Hippocampal formation (tissue), 2 donors: ENCODE results near the gene PLEKHG3.
"Not testable (repeated sequence)": the region's sequence is repeated elsewhere in the genome, so short reads cannot be mapped to it uniquely, and the experiment has no call there.

Experiments
- DNase-seq, 2 donors: peaks; one replicate each; lab custom pipeline; 2025; lab: John Stamatoyannopoulos, UW

The PLEKHG3 gene

GRCh38 chr14:64704143-64704742 lies at the start of gene PLEKHG3:
Gene PLEKHG3 (plus strand): TSS chr14:64704424. CDS start chr14:64727632, 23,208 bp downstream.
- peak; percentile 74 to 80 for DNase-seq

GRCh38 chr14:64654901-64655300 lies 49.3 kb upstream of the PLEKHG3 start:
- DNase-seq, result no peak

DNA sequence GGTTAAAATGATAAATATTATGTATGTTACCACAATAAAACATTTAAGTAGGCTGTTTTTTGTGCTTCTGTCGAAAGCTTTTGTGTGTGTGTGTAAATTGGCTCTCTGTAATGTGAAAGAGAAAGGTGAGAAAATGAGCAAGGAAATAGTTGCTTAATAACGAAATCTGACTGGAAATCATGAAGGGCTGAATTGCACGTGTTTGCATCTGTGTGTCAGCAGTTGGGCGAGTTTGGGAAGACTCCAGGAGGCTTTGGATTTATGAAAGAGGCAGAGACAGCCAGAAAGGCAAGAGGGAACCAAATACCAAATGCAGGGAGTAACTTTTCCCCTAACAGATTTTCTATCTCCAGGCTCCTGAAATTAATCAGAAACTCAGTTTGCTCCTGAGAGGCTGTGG lies 47.2 kb upstream of the PLEKHG3 start:
- no peak for DNase-seq

- DNase-seq, result no peak
Observed at GRCh38 chr14:64658201-64658600, 46.0 kb upstream of the PLEKHG3 start.

DNA sequence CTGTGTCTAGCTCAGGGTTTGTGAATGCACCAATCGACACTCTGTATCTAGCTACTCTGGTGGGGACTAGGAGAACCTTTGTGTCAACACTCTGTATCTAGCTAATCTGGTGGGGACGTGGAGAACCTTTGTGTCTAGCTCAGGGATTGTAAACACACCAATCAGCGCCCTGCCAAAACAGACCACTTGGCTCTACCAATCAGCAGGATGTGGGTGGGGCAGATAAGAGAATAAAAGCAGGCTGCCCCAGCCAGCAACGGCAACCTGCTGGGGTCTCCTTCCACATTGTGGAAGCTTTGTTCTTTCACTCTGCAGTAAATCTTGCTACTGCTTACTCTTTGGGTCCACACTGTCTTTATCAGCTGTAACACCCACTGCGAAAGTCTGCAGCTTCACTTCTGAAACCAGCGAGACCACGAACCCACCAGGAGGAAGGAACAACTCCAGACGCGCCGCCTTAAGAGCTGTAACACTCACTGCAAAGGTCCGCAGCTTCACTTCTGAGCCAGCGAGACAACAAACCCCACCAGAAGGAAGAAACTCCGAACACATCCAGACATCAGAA lies 45.4 kb upstream of the PLEKHG3 start:
- not testable (repeated sequence) for DNase-seq

DNA sequence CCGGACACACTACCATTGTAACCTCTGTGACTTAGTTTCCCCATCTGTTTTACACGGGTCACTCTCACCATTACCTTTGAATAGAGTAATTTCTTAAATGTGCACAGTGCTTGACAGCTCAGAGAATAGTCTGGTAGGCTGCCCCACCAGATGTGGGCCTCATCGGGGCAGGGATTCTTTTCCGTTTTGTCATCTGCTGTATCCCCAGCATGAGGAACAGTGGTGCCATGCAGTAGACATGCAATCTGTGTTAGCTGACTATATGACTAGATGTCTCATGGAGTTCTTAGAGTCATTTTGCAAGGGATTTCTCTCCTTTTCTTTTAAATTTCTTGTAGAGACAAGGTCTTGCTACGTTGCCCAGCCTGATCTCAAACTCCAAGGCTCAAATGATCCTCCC lies 44.9 kb upstream of the PLEKHG3 start:
- DNase-seq, result no peak

DNA sequence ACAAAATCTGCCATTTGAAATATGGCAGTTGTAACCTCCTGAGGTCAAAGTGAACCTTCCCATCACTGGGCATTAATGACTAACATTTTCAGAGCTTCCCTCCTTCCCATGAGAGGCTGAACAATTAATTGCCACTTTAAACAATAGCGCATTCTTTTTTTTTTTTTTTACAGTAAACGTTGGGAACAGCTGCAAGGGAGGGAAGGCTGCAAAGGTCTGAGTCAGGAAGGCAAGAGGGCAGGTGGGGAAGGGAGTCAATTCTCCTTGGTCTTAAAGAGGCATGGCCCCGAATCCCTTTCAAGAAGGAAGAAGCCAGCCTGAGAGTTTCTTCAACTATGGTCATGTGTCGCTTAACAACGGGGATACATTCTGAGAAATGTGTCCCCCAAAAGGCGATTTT lies 41.0 kb upstream of the PLEKHG3 start:
- DNase-seq, result no peak

GRCh38 chr14:64671591-64671990 lies 32.6 kb upstream of the PLEKHG3 start:
- peak in 1 of 2 donors; percentile 86 for DNase-seq

- no peak for DNase-seq
Observed at GRCh38 chr14:64673316-64673715, 30.9 kb upstream of the PLEKHG3 start.

GRCh38 chr14:64673748-64674147 lies 30.5 kb upstream of the PLEKHG3 start:
- no peak for DNase-seq

DNA sequence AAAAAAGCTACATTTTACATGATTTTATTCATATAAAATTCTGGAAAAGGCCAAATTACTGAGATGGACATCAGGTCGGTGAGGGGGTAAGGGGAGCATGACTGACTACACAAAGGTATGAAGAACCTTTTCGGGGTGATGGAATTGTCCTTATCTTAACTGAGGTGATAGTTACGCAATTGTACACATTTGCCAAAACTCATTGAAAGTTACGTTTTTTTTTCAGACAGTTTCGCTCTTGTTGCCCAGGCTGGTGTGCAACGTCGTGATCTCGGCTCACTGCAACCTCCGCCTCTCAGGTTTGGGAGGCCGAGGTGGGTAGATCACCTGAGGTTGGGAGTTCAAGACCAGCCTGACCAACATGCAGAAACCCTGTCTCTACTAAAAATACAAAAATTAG lies 29.4 kb upstream of the PLEKHG3 start:
- no peak for DNase-seq

- DNase-seq, result no peak
Observed at GRCh38 chr14:64675312-64675711, 28.9 kb upstream of the PLEKHG3 start.

DNA sequence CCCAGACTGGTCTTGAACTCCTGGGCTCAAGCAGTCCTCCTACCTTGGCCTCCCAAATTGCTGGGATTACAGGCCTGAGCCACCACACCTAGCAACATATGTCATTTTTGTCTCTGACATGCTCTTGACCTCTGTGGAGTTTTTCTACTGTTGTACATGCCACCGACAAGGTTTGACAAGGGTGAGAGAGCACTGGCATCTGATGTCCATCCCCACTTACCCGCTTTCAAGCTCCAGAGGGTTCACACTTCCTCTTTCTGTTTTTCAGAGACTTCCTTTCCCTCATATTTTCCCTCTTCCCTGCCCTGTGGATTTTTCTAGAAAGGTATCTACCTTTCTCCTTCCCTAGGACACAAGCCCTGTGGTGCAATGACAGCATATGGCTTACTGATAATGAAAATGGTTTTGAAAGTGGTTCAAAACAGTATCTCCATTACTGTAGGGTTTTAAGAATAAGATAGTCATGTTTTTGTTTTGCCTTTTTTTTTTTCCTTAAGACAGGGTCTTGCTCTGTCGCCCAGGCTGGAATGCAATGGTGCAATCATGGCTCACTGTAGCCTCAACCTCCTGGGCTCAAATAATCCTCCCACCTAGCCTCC lies 27.7 kb upstream of the PLEKHG3 start:
- DNase-seq, result no peak

GRCh38 chr14:64680013-64680713 lies 24.1 kb upstream of the PLEKHG3 start:
- DNase-seq, result peak in 1 of 2 donors; percentile 40

- DNase-seq, result no peak
Observed at GRCh38 chr14:64680714-64681065, 23.5 kb upstream of the PLEKHG3 start.

GRCh38 chr14:64681796-64682710 lies 22.2 kb upstream of the PLEKHG3 start:
- peak; percentile 83 to 91 for DNase-seq

- no peak for DNase-seq
Observed at GRCh38 chr14:64682843-64683242, 21.4 kb upstream of the PLEKHG3 start.

- DNase-seq, result peak; percentile 89 to 93
Observed at GRCh38 chr14:64683264-64683663, 21.0 kb upstream of the PLEKHG3 start.

GRCh38 chr14:64684091-64684490 lies 20.1 kb upstream of the PLEKHG3 start:
- DNase-seq, result no peak

DNA sequence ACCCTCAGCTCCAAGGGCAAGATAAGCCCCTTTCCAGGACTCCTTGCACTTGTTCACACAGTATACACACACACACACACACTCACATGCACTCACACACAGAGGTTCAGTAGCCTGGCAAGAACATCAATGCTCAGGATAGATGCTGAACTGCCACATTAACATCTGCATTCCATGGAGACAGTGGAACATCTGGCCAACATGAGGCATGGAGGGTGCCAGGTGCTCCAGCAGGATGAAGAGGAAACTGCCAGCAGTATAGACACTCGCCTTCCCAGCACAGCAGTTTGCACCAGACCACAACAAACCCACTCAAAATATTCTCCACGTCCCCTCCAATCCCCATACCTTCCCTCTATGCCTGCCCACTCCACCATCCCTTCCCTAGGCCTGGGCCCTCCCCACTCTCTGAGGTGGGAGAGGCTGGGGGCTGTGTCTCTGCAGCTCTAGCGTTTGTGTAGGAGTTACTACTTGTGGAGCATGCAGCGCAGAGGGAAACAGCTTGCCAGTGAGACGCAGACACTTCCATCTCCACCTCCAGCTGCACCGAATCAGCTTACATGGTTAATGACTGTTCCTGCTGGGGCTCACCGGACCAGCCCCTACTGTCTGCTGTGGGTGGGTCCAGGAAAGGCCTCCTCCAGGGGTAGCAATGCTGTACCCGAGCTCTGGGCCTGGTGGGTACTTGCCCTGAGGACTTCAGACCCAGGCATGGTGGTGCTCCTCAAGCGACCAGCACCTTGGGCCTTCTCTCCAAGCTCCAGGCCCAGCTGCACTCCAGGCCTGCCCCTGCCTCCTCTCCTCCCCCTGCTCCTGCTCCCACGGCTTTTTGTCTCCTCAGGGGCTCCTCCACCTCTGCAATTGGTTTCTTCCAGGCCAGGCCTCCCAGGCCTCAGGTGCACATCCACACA lies 18.6 kb upstream of the PLEKHG3 start:
- no peak for DNase-seq

DNA sequence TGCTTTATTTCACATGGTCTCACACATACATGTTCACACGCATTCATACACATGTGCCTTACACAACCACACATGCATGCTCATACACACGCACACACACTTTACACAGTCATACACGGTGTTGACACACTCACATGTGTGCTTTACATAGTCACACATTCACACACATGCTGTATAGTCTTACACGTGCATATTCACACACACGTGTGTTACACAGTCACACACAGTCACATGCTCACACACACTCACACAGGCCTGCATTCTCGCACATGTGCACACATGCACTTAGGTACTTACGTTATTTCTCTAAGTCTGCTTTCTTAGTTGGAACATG lies 18.0 kb upstream of the PLEKHG3 start:
- DNase-seq, result no peak
